Left hindlimb (tissue), 1 donor: ENCODE data around the gene MED22.
A peak's percentile ranks its signal among the peaks of the same experiment; 100 is the strongest.
"Not testable (repeated sequence)": the region's sequence is repeated elsewhere in the genome, so short reads cannot be mapped to it uniquely, and the experiment has no call there.

ENCODE experiments used
- DNase-seq: peaks from one replicate; pipeline ENCODE4 v3.0.0-alpha.2; 2018

MED22 gene

DNA sequence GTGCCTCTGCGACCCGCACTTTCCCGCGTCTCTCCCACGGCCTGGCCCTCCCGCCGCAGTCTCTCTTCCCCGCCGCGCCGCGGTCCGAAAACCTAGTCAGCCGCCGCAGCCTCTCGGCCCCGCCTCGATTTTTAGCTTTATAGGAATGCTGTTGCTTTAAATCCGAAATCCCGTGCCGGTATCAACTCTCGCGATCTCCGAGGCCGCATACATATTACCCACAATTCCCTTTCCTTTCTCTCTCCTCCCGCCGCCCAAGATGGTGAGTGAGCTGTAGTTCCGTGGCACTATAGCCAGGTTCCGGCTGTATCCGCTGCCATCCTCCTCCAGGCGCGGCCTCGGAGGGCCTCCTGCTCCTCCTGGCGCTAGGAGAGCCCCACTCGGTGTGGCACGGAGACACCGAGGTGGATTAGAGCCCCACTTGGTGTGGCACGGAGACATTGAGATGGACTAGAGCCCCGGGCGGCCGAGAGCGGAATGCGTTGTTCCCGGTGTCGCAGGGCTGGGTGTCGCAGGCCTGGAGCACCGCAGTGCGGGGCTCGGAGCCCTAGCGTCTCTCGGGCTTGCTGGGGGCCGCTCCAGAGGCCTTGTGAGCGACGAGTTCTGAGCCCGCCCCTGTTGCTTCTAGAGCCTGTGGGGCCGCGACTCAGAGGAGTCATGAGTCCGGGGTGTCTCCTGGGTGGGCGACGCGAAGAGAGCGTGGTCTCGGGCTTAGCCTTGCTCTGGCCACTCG lies at the start of gene MED22, which contains the start of gene RPL7A:
TSS of gene MED22 (minus strand) at position 147 of the 733 bp plus-strand sequence. CDS start 1,469 bp downstream, outside the sequence.
TSS of gene RPL7A (plus strand) at position 234 of the 733 bp plus-strand sequence. CDS start at position 260, 26 bp downstream.
- peak; percentile 95 for DNase-seq

DNA sequence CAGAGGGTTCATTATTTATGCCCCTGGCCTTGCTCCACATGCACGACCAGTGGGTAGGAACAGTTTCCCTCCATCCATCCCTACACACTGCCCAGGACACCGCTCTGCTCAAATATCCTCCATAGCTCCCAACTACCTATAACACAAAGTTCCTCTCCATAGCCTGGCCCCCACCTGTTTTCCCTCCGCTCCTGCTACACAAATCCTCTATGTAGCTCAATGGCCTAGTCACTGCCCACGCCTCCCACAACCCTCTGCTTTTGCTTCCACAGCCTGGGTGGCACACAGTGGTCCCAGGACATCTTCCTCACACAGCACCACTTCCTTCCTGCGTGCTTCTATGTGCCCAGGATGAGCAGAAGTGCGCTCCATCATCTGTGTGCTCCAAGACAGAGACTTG lies 49.4 kb upstream of the MED22 start:
- no peak for DNase-seq

GRCh38 chr9:133396952-133397351 lies 49.0 kb upstream of the MED22 start:
- no peak for DNase-seq

GRCh38 chr9:133394687-133395271 lies 46.8 kb upstream of the MED22 start:
- DNase-seq: no peak

DNA sequence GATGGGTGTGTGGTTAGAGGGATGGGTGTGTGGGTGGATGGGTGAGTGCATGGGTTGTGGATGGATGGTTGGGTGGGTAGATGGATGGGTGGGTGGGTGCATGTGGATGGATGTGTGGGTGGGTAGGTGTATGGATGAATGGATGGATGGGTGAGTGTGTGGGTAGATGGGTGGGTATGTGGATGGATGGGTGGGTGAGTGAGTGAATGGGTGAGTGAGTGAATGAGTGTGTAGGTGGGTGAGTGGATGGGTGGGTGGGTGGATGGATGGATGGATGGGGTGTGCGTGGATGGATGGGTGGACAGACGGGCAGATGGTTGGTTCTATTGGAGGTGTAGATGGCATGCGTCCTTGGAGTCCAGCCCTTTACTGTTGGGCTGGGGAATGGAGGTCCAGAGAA lies 45.5 kb upstream of the MED22 start:
- DNase-seq: no peak

GRCh38 chr9:133392308-133392707 lies 44.4 kb upstream of the MED22 start:
- not testable (repeated sequence) for DNase-seq

- DNase-seq: not testable (repeated sequence)
Measured at GRCh38 chr9:133391449-133391848, 43.5 kb upstream of the MED22 start.

DNA sequence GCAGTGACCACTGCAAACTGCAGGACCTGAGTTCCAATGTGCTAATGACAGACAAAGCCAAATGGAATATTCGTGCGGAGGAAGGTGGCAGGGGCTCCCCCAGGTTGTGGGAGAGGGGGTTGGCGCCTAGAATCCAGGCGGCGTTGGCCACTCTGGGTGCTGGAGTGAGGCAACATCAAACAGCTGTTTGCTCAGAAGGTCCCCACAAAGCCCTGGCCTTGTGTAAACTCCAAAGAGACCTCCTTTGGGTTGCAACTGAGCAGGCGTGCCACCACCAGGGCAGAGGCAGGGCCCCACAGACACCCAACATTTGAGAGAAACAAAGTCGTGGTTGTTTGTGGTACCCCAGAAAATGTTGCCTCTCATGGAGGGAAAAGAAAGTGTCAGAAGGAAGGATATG lies 42.8 kb upstream of the MED22 start:
- no peak for DNase-seq

DNA sequence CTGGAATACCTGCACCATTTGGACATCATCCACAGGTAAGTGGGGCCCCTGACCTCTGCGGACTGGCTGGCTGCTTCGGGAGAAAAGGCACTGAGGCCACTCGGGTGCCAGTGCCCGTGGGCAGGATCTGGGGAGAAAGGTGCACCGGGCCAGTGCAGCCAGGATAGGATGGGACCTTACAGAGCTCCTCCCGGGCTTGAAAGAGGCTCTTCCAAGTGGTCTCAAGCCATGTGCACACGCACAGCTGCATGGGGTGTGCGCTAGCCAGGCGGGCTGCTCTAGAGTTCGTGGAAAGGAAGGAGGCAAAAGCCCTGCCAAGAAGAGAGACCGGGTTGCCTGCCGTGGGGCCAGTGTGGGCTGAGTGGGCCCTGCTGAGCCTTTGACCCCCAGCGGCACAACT lies 41.6 kb upstream of the MED22 start:
- no peak for DNase-seq

DNA sequence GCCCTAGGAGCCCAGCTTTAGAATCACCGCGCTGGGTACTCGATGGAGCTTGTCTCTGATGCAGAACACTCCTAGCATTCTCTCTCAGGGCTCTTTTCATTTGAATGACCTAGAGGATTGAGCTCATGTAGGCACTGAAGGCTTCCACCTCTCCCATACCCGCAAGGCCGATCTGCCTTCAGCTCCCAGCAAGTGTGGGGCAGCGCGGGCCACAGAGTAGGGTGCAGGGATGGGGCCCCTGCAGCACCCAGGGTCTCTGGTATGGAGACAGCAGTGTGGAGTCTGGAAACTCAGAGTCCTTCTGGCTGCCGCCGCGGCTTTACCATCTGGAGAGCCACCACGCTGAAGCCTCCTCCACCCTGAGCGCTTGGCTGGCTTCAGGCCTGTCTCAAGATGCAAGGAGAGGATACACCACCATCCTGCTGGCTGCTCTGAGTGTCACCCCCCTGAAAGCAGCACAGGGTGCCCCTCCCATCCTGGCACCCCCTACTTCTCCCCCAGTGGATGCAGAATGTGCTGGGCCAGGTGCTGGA lies 41.2 kb upstream of the MED22 start:
- no peak for DNase-seq

DNA sequence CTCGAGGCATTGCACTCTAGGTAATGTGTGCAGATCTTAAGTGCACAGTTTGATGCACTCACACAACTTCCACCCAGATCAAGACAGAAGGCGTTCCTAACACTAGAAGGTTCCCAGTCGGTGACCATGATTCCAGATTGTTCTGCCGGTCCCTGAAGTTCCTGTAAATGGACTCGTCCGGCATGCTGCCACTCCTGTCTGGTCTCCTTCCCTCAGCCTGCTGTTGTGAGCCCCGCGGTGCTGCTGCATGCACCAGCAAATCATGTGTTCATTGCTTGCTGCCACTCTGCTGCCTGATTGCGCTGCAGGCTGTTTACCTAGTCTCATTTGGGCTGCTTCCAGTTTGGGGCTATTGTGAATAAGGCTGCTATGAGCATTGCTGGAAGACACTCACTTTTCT lies 39.7 kb upstream of the MED22 start:
- no peak for DNase-seq

GRCh38 chr9:133386338-133386737 lies 38.4 kb upstream of the MED22 start:
- DNase-seq: no peak

DNA sequence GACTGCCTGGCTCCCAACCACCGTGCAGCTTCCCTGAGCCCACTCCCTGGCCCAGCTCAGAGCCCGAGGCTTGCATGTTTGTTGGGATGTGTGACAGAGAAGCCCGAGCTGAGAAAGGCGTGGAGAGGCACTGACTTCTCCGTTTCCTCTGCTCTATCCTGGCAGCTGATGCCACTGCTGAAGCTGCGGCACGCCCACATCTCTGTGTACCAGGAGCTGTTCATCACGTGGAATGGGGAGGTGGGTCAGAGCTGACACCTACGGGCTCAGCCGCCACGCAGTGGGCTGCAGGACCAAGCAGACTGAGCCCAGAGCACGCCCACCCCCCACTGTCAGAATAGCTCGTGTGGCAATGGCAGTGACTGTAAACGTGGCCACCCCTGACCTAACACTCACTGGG lies 37.5 kb upstream of the MED22 start:
- no peak for DNase-seq

- no peak for DNase-seq
Measured at GRCh38 chr9:133384736-133385321, 36.9 kb upstream of the MED22 start.

- no peak for DNase-seq
Measured at GRCh38 chr9:133383438-133383837, 35.5 kb upstream of the MED22 start.

GRCh38 chr9:133382507-133383141 lies 34.7 kb upstream of the MED22 start:
- no peak for DNase-seq

GRCh38 chr9:133380734-133381133 lies 32.8 kb upstream of the MED22 start:
- no peak for DNase-seq

GRCh38 chr9:133379153-133380086 lies 31.5 kb upstream of the MED22 start:
- no peak for DNase-seq

- DNase-seq: no peak
Measured at GRCh38 chr9:133378408-133378962, 30.6 kb upstream of the MED22 start.

DNA sequence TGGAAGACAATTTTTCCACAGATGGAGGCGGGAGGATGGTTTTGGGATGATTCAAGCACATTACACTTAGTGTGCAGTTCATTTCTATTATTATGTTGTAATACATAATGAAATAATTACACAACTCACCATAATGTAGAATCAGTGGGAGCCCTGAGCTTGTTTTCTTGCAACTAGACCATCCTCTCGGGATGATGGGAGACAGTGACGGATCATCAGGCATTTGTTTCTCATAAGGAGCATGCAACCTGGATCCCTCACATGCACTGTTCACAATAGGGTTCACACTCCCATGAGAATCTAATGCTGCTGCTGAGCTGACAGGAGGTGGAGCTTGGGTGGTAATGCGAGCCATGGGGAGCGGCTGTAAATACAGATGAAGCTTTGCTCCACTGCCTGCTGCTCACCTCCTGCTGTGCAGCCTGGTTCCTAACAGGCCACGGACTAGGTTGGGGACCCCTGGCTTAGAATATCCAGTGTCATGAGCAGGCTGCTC lies 29.8 kb upstream of the MED22 start:
- no peak for DNase-seq

DNA sequence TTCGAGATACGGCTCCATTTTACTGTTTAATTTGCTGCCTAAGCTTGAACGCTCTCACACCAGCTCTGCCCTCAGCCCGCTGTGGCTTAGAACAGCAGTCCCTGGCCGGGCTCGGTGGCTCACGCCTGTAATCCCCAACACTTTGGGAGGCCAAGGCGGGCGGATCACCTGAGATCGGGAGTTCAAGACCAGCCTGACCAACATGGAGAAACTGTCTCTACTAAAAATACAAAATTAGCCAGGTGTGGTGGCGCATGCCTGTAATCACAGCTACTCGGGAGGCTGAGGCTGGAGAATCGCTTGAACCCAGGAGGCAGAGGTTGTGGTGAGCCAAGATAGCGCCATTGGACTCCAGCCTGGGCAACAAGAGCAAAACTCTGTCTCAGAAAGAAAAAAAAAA lies 29.3 kb upstream of the MED22 start:
- not testable (repeated sequence) for DNase-seq
